ENCODE data around the gene KIRREL2. TPM values are rescaled to one million over a fixed set of nuclear protein-coding genes. Genes with fewer than 3 reads are reported as not detected.

Gene KIRREL2
- total RNA-seq, 1 experiment from 2014 or later, result 3.1 TPM

- H3K4me2 ChIP-seq (ENCODE audit: insufficient read depth, insufficient read length, low read length), result no peak overlapping the region
- H4K20me1 ChIP-seq (ENCODE audit: control insufficient read depth, insufficient read depth, insufficient read length), result no peaks in the 10 kb centered on the region
- H2BK12ac ChIP-seq (ENCODE audit: insufficient read length, low read depth, low read length), result no peak overlapping the region
- Mint-ChIP-seq H3K27me3 (ENCODE audit: low read depth) (peaks cover 23% of the 10 kb centered on the region), H3K27ac (no peak overlapping the region), H3K4me1 (peaks cover 6 to 8% of the 10 kb centered on the region in 2 experiments), H3K36me3 (ENCODE audit: insufficient read depth in 1 of 3, low read depth in 3 of 3) (no peaks in the 10 kb centered on the region), H3K9me3 (no peaks in the 10 kb centered on the region; a peak in 1 of 5 replicates), H3K4me3 (no peak overlapping the region)
- peaks cover 3% of the 10 kb centered on the region; the same call in 1 of the 2 replicates for H3K4me1 ChIP-seq (ENCODE audit: insufficient read depth, low read length)
- no peak overlapping the region for H3T11ph ChIP-seq (ENCODE audit: low read length)
- H2BK20ac ChIP-seq (ENCODE audit: low read depth, low read length, poor library complexity, severe bottlenecking), result no peak overlapping the region
- TF ChIP-seq CTCF (conservative IDR thresholded peaks at IDR 0.05), result no peak
- H3K23me2 ChIP-seq (ENCODE audit: insufficient read length, low read depth, low read length, poor library complexity, severe bottlenecking), result no peaks in the 10 kb centered on the region
- no peaks in the 10 kb centered on the region for H3K9me3 ChIP-seq (ENCODE audit: control insufficient read depth, low read depth, low read length)
- H3K14ac ChIP-seq (ENCODE audit: insufficient read depth, low read length), result no peak overlapping the region
- no peak overlapping the region for H3K18ac ChIP-seq (ENCODE audit: insufficient read length, low read depth, low read length)
- no CpG with 5 or more reads among the region's 3 CpGs for WGBS (ENCODE audit: extremely low coverage, insufficient read length, low lambda C conversion rate)
- no peak overlapping the region for H3K23ac ChIP-seq (ENCODE audit: insufficient read length, low read depth, low read length)
- H3K79me1 ChIP-seq (ENCODE audit: insufficient read depth, low read depth, low read length, poor library complexity, severe bottlenecking), result no peaks in the 10 kb centered on the region
- H4K8ac ChIP-seq (replicated peaks; ENCODE audit: insufficient read length, low read depth, low read length), result no peak overlapping the region
- H3K27ac ChIP-seq (ENCODE audit: insufficient read length, low read depth, low read length), result no peak overlapping the region
- H3K27me3 ChIP-seq (ENCODE audit: insufficient read depth, low read length), result no peaks in the 10 kb centered on the region; the same call in 1 of the 2 replicates
- H2BK15ac ChIP-seq (ENCODE audit: low read depth, low read length), result no peak overlapping the region
- no peak for DNase-seq
- no peak overlapping the region for H2AFZ ChIP-seq (ENCODE audit: low read length)
- no peak overlapping the region for H4K91ac ChIP-seq (ENCODE audit: insufficient read length, low read depth, low read length)
- no peak overlapping the region for H2BK120ac ChIP-seq (ENCODE audit: low read depth, low read length, poor library complexity, severe bottlenecking)
- H4K5ac ChIP-seq (ENCODE audit: insufficient read length, low read depth, low read length), result no peak overlapping the region
- no peaks in the 10 kb centered on the region for H3K79me2 ChIP-seq (ENCODE audit: insufficient read depth, low read length)
- H2AK5ac ChIP-seq (ENCODE audit: insufficient read length, low read length), result no peak overlapping the region
- no peak overlapping the region for H3K56ac ChIP-seq (ENCODE audit: insufficient read length, low read depth, low read length)
- no peak overlapping the region for H3K9ac ChIP-seq (ENCODE audit: extremely low read depth, insufficient read length, low read length)
- H2BK5ac ChIP-seq (ENCODE audit: insufficient read length, low read length), result no peak overlapping the region
- no peak overlapping the region for H3K4ac ChIP-seq (ENCODE audit: low read depth, low read length)
These were observed 34.1 kb upstream of the KIRREL2 start for GRCh38 chr19:35822579-35822978.
